ENCODE measurements around the gene SERPINA5.

The SERPINA5 gene

GRCh38 chr14:94550041-94550440 is 31.2 kb upstream of the SERPINA5 start:
- DNase-seq = no peak

GRCh38 chr14:94555991-94556390 is 25.2 kb upstream of the SERPINA5 start:
- DNase-seq = no peak

- no peak for DNase-seq
Measured at GRCh38 chr14:94557327-94557726, 23.9 kb upstream of the SERPINA5 start.

- DNase-seq = no peak
Measured at GRCh38 chr14:94558842-94559241, 22.4 kb upstream of the SERPINA5 start.

- DNase-seq = no peak
Measured at GRCh38 chr14:94559638-94560290, 21.5 kb upstream of the SERPINA5 start.

GRCh38 chr14:94560291-94560665 is 20.9 kb upstream of the SERPINA5 start:
- no peak for DNase-seq

- no peak for DNase-seq
Measured at GRCh38 chr14:94560751-94561655, 20.2 kb upstream of the SERPINA5 start, which contains the start of gene SERPINA4. Gene SERPINA4, plus strand, starts transcription at chr14:94561442. Its CDS starts 2,041 bp downstream, at chr14:94563483.

- DNase-seq = no peak
Measured at GRCh38 chr14:94561656-94562010, 19.6 kb upstream of the SERPINA5 start.

- DNase-seq = no peak
Measured at GRCh38 chr14:94562022-94562421, 19.2 kb upstream of the SERPINA5 start.

GRCh38 chr14:94562941-94563883 is 18.0 kb upstream of the SERPINA5 start:
- DNase-seq = no peak

- DNase-seq = no peak
Measured at GRCh38 chr14:94564381-94564780, 16.8 kb upstream of the SERPINA5 start.

GRCh38 chr14:94568186-94568585 is 13.0 kb upstream of the SERPINA5 start:
- no peak for DNase-seq

- DNase-seq = no peak
Measured at GRCh38 chr14:94569381-94570001, 11.7 kb upstream of the SERPINA5 start.

- no peak for DNase-seq
Measured at GRCh38 chr14:94570002-94570400, 11.2 kb upstream of the SERPINA5 start.

- DNase-seq = no peak
Measured at GRCh38 chr14:94570440-94570839, 10.8 kb upstream of the SERPINA5 start.

GRCh38 chr14:94571395-94571794 is 9.8 kb upstream of the SERPINA5 start:
- DNase-seq = no peak

- no peak for DNase-seq
Measured at GRCh38 chr14:94571950-94572349, 9.3 kb upstream of the SERPINA5 start.

- no peak for DNase-seq
Measured at GRCh38 chr14:94572637-94573303, 8.5 kb upstream of the SERPINA5 start.

GRCh38 chr14:94573475-94574277 is 7.5 kb upstream of the SERPINA5 start:
- DNase-seq = no peak

- no peak for DNase-seq
Measured at GRCh38 chr14:94574336-94574735, 6.9 kb upstream of the SERPINA5 start.
